Breast epithelium (tissue), 4 donors: ENCODE data around the gene MAPK10. TPM values are rescaled to one million over a fixed set of nuclear protein-coding genes. Genes with fewer than 3 reads are reported as not detected.

Experiments
- DNase-seq, 2 donors: peaks; one replicate each; pipeline ENCODE4 v3.0.0-alpha.2; 2019; ENCODE audit warnings: low spot score in 2 of 2
- H3K27ac ChIP-seq, 2 donors: fragments of 200-600 bp; sonication (generic) in 1 of 2; one replicate each; pipeline ENCODE4 v1.5.1; 2016 to 2019; ENCODE audit warnings: mild to moderate bottlenecking in 1 of 2
- H3K27me3 ChIP-seq, 2 donors: fragments of 200-600 bp; sonication (generic) in 1 of 2; one replicate each; pipeline versions ENCODE4 v1.5.1 to v1.6.0; 2017 to 2019; ENCODE audit warnings: control low read depth in 1 of 2, mild to moderate bottlenecking in 1 of 2
- H3K36me3 ChIP-seq: fragments of 200-600 bp; one replicate; pipeline ENCODE4 v1.5.1; 2019
- H3K4me1 ChIP-seq, 2 donors: fragments of 200-600 bp; sonication (generic); one replicate each; pipeline ENCODE4 v1.5.1; 2016 to 2019; ENCODE audit warnings: control low read depth in 1 of 2
- H3K4me3 ChIP-seq, 3 donors: fragments of 200-600 bp; sonication (generic); 1 replicate in 2 of 3; 2 replicates in 1 of 3; pipeline ENCODE4 v1.5.1; 2016 to 2019; ENCODE audit warnings: mild to moderate bottlenecking in 3 of 3, moderate library complexity in 2 of 3
- H3K9me3 ChIP-seq, 2 donors: fragments of 200-600 bp; sonication (generic) in 1 of 2; one replicate each; pipeline ENCODE4 v1.5.1; 2016 to 2019; ENCODE audit warnings: control low read depth in 1 of 2
- CTCF ChIP-seq, 3 donors: fragments of 450-650 bp; IDR thresholded peaks; one replicate each; pipeline ENCODE4 v1.5.1; 2016 to 2017; ENCODE audit warnings: antibody characterized with exemption in 3 of 3, mild to moderate bottlenecking in 3 of 3, moderate library complexity in 3 of 3
- POLR2A ChIP-seq: fragments of 450-650 bp; IDR thresholded peaks from one replicate; pipeline ENCODE4 v1.6.1; 2016; ENCODE audit warnings: antibody characterized with exemption, mild to moderate bottlenecking, moderate library complexity
- POLR2AphosphoS5 ChIP-seq, 3 donors: sonication (generic); formaldehyde crosslinking; IDR thresholded peaks; one replicate each; pipeline ENCODE4 v1.6.1; 2017; ENCODE audit warnings: antibody characterized with exemption in 3 of 3
- intact Hi-C: fragments of 100-400 bp; cut with DNase I; formaldehyde crosslinking; loops from one replicate; pipeline ENCODE4 v1.15.1; 2023; ENCODE audit warnings: low total_unique reads
- total RNA-seq, 3 donors: library from RNA; depleted of rRNA; stranded (reverse); fragments of >200 nt; gene quantifications; one replicate each; pipeline ENCODE4 v1.1.0, GENCODE V29; 2016

Gene MAPK10
- total RNA-seq, 3 donors from 2014 or later, result 18.4 to 46.2 (median 24.6) TPM

- no peak for TF ChIP-seq POLR2A
- no peak for TF ChIP-seq CTCF (IDR thresholded peaks at IDR 0.05)
- no peak for TF ChIP-seq POLR2AphosphoS5 (IDR thresholded peaks at IDR 0.05)
- H3K36me3 ChIP-seq, result no peaks in the 10 kb centered on the region
- H3K9me3 ChIP-seq, result no peaks in the 10 kb centered on the region
- no peak overlapping the region for H3K4me3 ChIP-seq
- H3K27ac ChIP-seq, result no peak overlapping the region
- DNase-seq, result no peak
- H3K4me1 ChIP-seq, result no peaks in the 10 kb centered on the region
- no peaks in the 10 kb centered on the region for H3K27me3 ChIP-seq
- intact Hi-C loops, result no loop called here
Measured at GRCh38 chr4:86048426-86048825, 311.4 kb downstream of the MAPK10 start.

GRCh38 chr4:86044593-86044985 is 315.3 kb downstream of the MAPK10 start:
- no peak for DNase-seq
- Histone ChIP-seq H3K4me1 (no peaks in the 10 kb centered on the region), H3K27ac (no peak overlapping the region), H3K9me3 (no peaks in the 10 kb centered on the region), H3K4me3 (no peak overlapping the region), H3K27me3 (no peaks in the 10 kb centered on the region), H3K36me3 (no peaks in the 10 kb centered on the region)
- TF ChIP-seq CTCF (IDR thresholded peaks at IDR 0.05), result no peak
- no peak for TF ChIP-seq POLR2A
- TF ChIP-seq POLR2AphosphoS5 (IDR thresholded peaks at IDR 0.05), result no peak
- intact Hi-C loops, result no loop called here

- Histone ChIP-seq H3K36me3 (no peaks in the 10 kb centered on the region), H3K4me3 (no peak overlapping the region), H3K4me1 (no peaks in the 10 kb centered on the region), H3K9me3 (no peaks in the 10 kb centered on the region), H3K27ac (no peak overlapping the region), H3K27me3 (no peaks in the 10 kb centered on the region)
- no peak for DNase-seq
- intact Hi-C loops, result no loop called here
- no peak for TF ChIP-seq POLR2A
- no peak for TF ChIP-seq POLR2AphosphoS5 (IDR thresholded peaks at IDR 0.05)
- peak; percentile 20 to 44 (median 37) for TF ChIP-seq CTCF (IDR thresholded peaks at IDR 0.05)
Measured at GRCh38 chr4:86043755-86044592, 315.9 kb downstream of the MAPK10 start.

- no peak overlapping the region for H3K4me3 ChIP-seq
- H3K36me3 ChIP-seq, result no peaks in the 10 kb centered on the region
- no peaks in the 10 kb centered on the region for H3K27me3 ChIP-seq
- H3K4me1 ChIP-seq, result peaks cover 0 to 7% of the 10 kb centered on the region in 2 donors
- TF ChIP-seq POLR2A, result no peak
- no peak for TF ChIP-seq POLR2AphosphoS5 (IDR thresholded peaks at IDR 0.05)
- TF ChIP-seq CTCF (IDR thresholded peaks at IDR 0.05), result no peak
- no peak overlapping the region for H3K27ac ChIP-seq
- intact Hi-C loops, result no loop called here
- DNase-seq, result no peak
- H3K9me3 ChIP-seq, result no peaks in the 10 kb centered on the region
Measured at GRCh38 chr4:86038037-86038436, 321.8 kb downstream of the MAPK10 start.

- no peaks in the 10 kb centered on the region for H3K27me3 ChIP-seq
- H3K27ac ChIP-seq, result no peak overlapping the region
- intact Hi-C loops, result no loop called here
- no peak overlapping the region for H3K4me3 ChIP-seq
- no peak for DNase-seq
- H3K36me3 ChIP-seq, result no peaks in the 10 kb centered on the region
- no peak for TF ChIP-seq POLR2AphosphoS5 (IDR thresholded peaks at IDR 0.05)
- no peak for TF ChIP-seq POLR2A
- peaks cover 0 to 14% of the 10 kb centered on the region in 2 donors for H3K4me1 ChIP-seq
- no peaks in the 10 kb centered on the region for H3K9me3 ChIP-seq
Measured at GRCh38 chr4:86036736-86037135, 323.1 kb downstream of the MAPK10 start.
